Activated CD8-positive, alpha-beta memory T cell treated with anti-CD3 and anti-CD28 coated beads, Interleukin-2, amount 10 ng/mL, durations not matched to agents 7 days and 5 days (primary cell): ENCODE measurements around the gene OSBPL3. TPM values are rescaled to one million over a fixed set of nuclear protein-coding genes. Genes with fewer than 3 reads are reported as not detected.

Experiments used
- ATAC-seq: fragments of 150-1000 bp; cut with Tn5 transposase; one replicate; pipeline ENCODE4 v1.10.0; 2021; ENCODE audit warnings: moderate library complexity
- CTCF ChIA-PET: fragments of 350-600 bp; sonication (Branson Sonifier 250); formaldehyde crosslinking; loops from one replicate; lab custom pipeline; 2021; ENCODE audit warnings: antibody characterized with exemption; lab: Charles Lee
- DNase-seq: peaks from one replicate; pipeline ENCODE4 v3.0.0-alpha.2; 2020
- H3K27ac Mint-ChIP-seq: one replicate; pipeline ENCODE4 v1.8.0; 2021; ENCODE audit warnings: mild to moderate bottlenecking, mixed read lengths
- H3K27me3 Mint-ChIP-seq: one replicate; pipeline ENCODE4 v1.8.0; 2021; ENCODE audit warnings: mixed read lengths
- H3K36me3 Mint-ChIP-seq: one replicate; pipeline ENCODE4 v1.8.0; 2021; ENCODE audit warnings: mild to moderate bottlenecking, mixed read lengths
- H3K4me1 Mint-ChIP-seq: one replicate; pipeline ENCODE4 v1.8.0; 2021; ENCODE audit warnings: mixed read lengths
- H3K4me3 Mint-ChIP-seq: one replicate; pipeline ENCODE4 v1.8.0; 2021; ENCODE audit warnings: mild to moderate bottlenecking, moderate library complexity, mixed read lengths
- H3K9me3 Mint-ChIP-seq: one replicate; pipeline ENCODE4 v1.8.0; 2022; ENCODE audit warnings: low read depth, mixed read lengths
- total RNA-seq, 2 experiments: library from RNA; stranded (reverse); gene quantifications; one replicate each; pipeline ENCODE4 v1.2.3, GENCODE V29; 2021

The OSBPL3 gene
- total RNA-seq, 2 experiments from 2014 or later = 98.3 to 133 TPM

- no peak for DNase-seq
- ATAC-seq = no peak
- Mint-ChIP-seq H3K27me3 (no peaks in the 10 kb centered on the region), H3K36me3 (peaks cover 49% of the 10 kb centered on the region), H3K9me3 (no peaks in the 10 kb centered on the region), H3K4me3 (no peak overlapping the region), H3K4me1 (peaks cover 28% of the 10 kb centered on the region), H3K27ac (no peak overlapping the region)
- CTCF ChIA-PET = interaction anchor here (1.4 kb wide), 1 partner anchor 34 kb away, joined by 4 read pairs; no protein-coding TSS in a partner anchor
Observed at GRCh38 chr7:24854866-24855265, 125.1 kb downstream of the OSBPL3 start.

GRCh38 chr7:24851786-24852185 lies 128.2 kb downstream of the OSBPL3 start:
- Mint-ChIP-seq H3K9me3 (no peaks in the 10 kb centered on the region), H3K4me1 (peaks cover 24% of the 10 kb centered on the region), H3K4me3 (no peak overlapping the region), H3K27ac (no peak overlapping the region), H3K27me3 (no peaks in the 10 kb centered on the region), H3K36me3 (peaks cover 57% of the 10 kb centered on the region)
- CTCF ChIA-PET = interaction anchor here (1.2 to 1.5 kb wide), 2 partner anchors 17 to 130 kb away, joined by 3 to 5 read pairs; no protein-coding TSS in a partner anchor
- peak; percentile 61 for ATAC-seq
- DNase-seq = peak; percentile 51

- no peaks in the 10 kb centered on the region for H3K27me3 Mint-ChIP-seq
- ATAC-seq (no peak), DNase-seq (no peak)
- peaks cover 14% of the 10 kb centered on the region for H3K4me1 Mint-ChIP-seq
- H3K27ac Mint-ChIP-seq = no peak overlapping the region
- H3K9me3 Mint-ChIP-seq = no peaks in the 10 kb centered on the region
- H3K36me3 Mint-ChIP-seq = peaks cover 47% of the 10 kb centered on the region
- CTCF ChIA-PET = interaction anchor here (0.6 kb wide), 1 partner anchor 401 kb away, joined by 5 read pairs; no protein-coding TSS in a partner anchor
- H3K4me3 Mint-ChIP-seq = no peak overlapping the region
Observed at GRCh38 chr7:24848878-24849277, 131.1 kb downstream of the OSBPL3 start.

GRCh38 chr7:24847754-24848153 lies 132.2 kb downstream of the OSBPL3 start:
- Mint-ChIP-seq H3K27me3 (no peaks in the 10 kb centered on the region), H3K4me3 (no peak overlapping the region), H3K27ac (no peak overlapping the region), H3K36me3 (peaks cover 50% of the 10 kb centered on the region), H3K4me1 (peaks cover 13% of the 10 kb centered on the region), H3K9me3 (no peaks in the 10 kb centered on the region)
- ATAC-seq (no peak), DNase-seq (no peak)
- CTCF ChIA-PET = no interaction called here

GRCh38 chr7:24843821-24844434 lies 136.1 kb downstream of the OSBPL3 start:
- H3K27me3 Mint-ChIP-seq = no peaks in the 10 kb centered on the region
- no peaks in the 10 kb centered on the region for H3K4me1 Mint-ChIP-seq
- H3K36me3 Mint-ChIP-seq = peaks cover 38% of the 10 kb centered on the region
- H3K27ac Mint-ChIP-seq = no peak overlapping the region
- ATAC-seq (no peak), DNase-seq (no peak)
- no peak overlapping the region for H3K4me3 Mint-ChIP-seq
- no peaks in the 10 kb centered on the region for H3K9me3 Mint-ChIP-seq
- CTCF ChIA-PET = interaction anchor here (1.2 kb wide), 1 partner anchor 250 kb away, joined by 5 read pairs; no protein-coding TSS in a partner anchor

- Mint-ChIP-seq H3K4me3 (no peak overlapping the region), H3K27me3 (no peaks in the 10 kb centered on the region), H3K27ac (peak overlapping the region; percentile 7), H3K4me1 (peaks cover 9% of the 10 kb centered on the region), H3K9me3 (no peaks in the 10 kb centered on the region), H3K36me3 (peaks cover 39% of the 10 kb centered on the region)
- CTCF ChIA-PET = no interaction called here
- DNase-seq (no peak), ATAC-seq (no peak)
Observed at GRCh38 chr7:24842449-24843241, 137.3 kb downstream of the OSBPL3 start.

GRCh38 chr7:24842029-24842428 lies 137.9 kb downstream of the OSBPL3 start:
- CTCF ChIA-PET = no interaction called here
- DNase-seq = no peak
- Mint-ChIP-seq H3K4me3 (no peak overlapping the region), H3K27ac (no peak overlapping the region), H3K4me1 (peaks cover 14% of the 10 kb centered on the region), H3K36me3 (peaks cover 41% of the 10 kb centered on the region), H3K9me3 (no peaks in the 10 kb centered on the region), H3K27me3 (no peaks in the 10 kb centered on the region)
- no peak for ATAC-seq

GRCh38 chr7:24840563-24840962 lies 139.4 kb downstream of the OSBPL3 start:
- DNase-seq (no peak), ATAC-seq (no peak)
- Mint-ChIP-seq H3K9me3 (no peaks in the 10 kb centered on the region), H3K27ac (no peak overlapping the region), H3K36me3 (peaks cover 44% of the 10 kb centered on the region), H3K4me1 (peaks cover 25% of the 10 kb centered on the region), H3K27me3 (no peaks in the 10 kb centered on the region), H3K4me3 (no peak overlapping the region)
- CTCF ChIA-PET = no interaction called here

GRCh38 chr7:24836084-24836483 lies 143.9 kb downstream of the OSBPL3 start:
- H3K27ac Mint-ChIP-seq = peak overlapping the region; percentile 72
- no peaks in the 10 kb centered on the region for H3K9me3 Mint-ChIP-seq
- CTCF ChIA-PET = interaction anchor here (1.0 to 2.8 kb wide), 5 partner anchors 9 to 143 kb away, joined by 3 to 10 read pairs (median 4); no protein-coding TSS in a partner anchor
- peak overlapping the region; percentile 32 for H3K4me3 Mint-ChIP-seq
- peaks cover 48% of the 10 kb centered on the region for H3K4me1 Mint-ChIP-seq
- no peaks in the 10 kb centered on the region for H3K27me3 Mint-ChIP-seq
- peaks cover 56% of the 10 kb centered on the region for H3K36me3 Mint-ChIP-seq
- ATAC-seq (peak; percentile 73), DNase-seq (no peak)

- no peaks in the 10 kb centered on the region for H3K27me3 Mint-ChIP-seq
- H3K36me3 Mint-ChIP-seq = peaks cover 57% of the 10 kb centered on the region
- no peak overlapping the region for H3K4me3 Mint-ChIP-seq
- CTCF ChIA-PET = interaction anchor here (1.0 to 2.8 kb wide), 6 partner anchors 9 to 258 kb away, joined by 3 to 10 read pairs (median 4); no protein-coding TSS in a partner anchor
- peaks cover 53% of the 10 kb centered on the region for H3K4me1 Mint-ChIP-seq
- peak overlapping the region; percentile 72 for H3K27ac Mint-ChIP-seq
- no peak for ATAC-seq
- no peaks in the 10 kb centered on the region for H3K9me3 Mint-ChIP-seq
- no peak for DNase-seq
Observed at GRCh38 chr7:24835643-24836042, 144.3 kb downstream of the OSBPL3 start.

- no peak overlapping the region for H3K27ac Mint-ChIP-seq
- ATAC-seq (no peak), DNase-seq (no peak)
- CTCF ChIA-PET = interaction anchor here (0.6 to 2.3 kb wide), 3 partner anchors 18 to 237 kb away, joined by 3 to 6 read pairs (median 3); no protein-coding TSS in a partner anchor
- no peak overlapping the region for H3K4me3 Mint-ChIP-seq
- peaks cover 57% of the 10 kb centered on the region for H3K36me3 Mint-ChIP-seq
- H3K9me3 Mint-ChIP-seq = no peaks in the 10 kb centered on the region
- peaks cover 66% of the 10 kb centered on the region for H3K4me1 Mint-ChIP-seq
- H3K27me3 Mint-ChIP-seq = no peaks in the 10 kb centered on the region
Observed at GRCh38 chr7:24834128-24834798, 145.7 kb downstream of the OSBPL3 start.

- Mint-ChIP-seq H3K9me3 (no peaks in the 10 kb centered on the region), H3K4me1 (peaks cover 70% of the 10 kb centered on the region), H3K27me3 (no peaks in the 10 kb centered on the region), H3K27ac (no peak overlapping the region), H3K4me3 (no peak overlapping the region), H3K36me3 (peaks cover 58% of the 10 kb centered on the region)
- no peak for ATAC-seq
- no peak for DNase-seq
- CTCF ChIA-PET = interaction anchor here (1.5 to 2.3 kb wide), 2 partner anchors 21 to 146 kb away, joined by 4 to 6 read pairs; no protein-coding TSS in a partner anchor
Observed at GRCh38 chr7:24833549-24833948, 146.4 kb downstream of the OSBPL3 start.

- Mint-ChIP-seq H3K27ac (no peak overlapping the region), H3K27me3 (no peaks in the 10 kb centered on the region), H3K4me1 (peaks cover 74% of the 10 kb centered on the region), H3K9me3 (no peaks in the 10 kb centered on the region), H3K4me3 (no peak overlapping the region), H3K36me3 (peaks cover 66% of the 10 kb centered on the region)
- ATAC-seq (no peak), DNase-seq (no peak)
- CTCF ChIA-PET = interaction anchor here (1.4 kb wide), 1 partner anchor 148 kb away, joined by 5 read pairs; no protein-coding TSS in a partner anchor
Observed at GRCh38 chr7:24831240-24831639, 148.7 kb downstream of the OSBPL3 start.
